ENCODE results near the gene ZNF548. TPM values are rescaled to one million over a fixed set of nuclear protein-coding genes. Genes with fewer than 3 reads are reported as not detected.
A peak's percentile ranks its signal among the peaks of the same experiment; 100 is the strongest.

The ZNF548 gene
- polyA plus RNA-seq (2012; ENCODE audit: insufficient read depth, insufficient read length, low read depth): 3.4 TPM

DNA sequence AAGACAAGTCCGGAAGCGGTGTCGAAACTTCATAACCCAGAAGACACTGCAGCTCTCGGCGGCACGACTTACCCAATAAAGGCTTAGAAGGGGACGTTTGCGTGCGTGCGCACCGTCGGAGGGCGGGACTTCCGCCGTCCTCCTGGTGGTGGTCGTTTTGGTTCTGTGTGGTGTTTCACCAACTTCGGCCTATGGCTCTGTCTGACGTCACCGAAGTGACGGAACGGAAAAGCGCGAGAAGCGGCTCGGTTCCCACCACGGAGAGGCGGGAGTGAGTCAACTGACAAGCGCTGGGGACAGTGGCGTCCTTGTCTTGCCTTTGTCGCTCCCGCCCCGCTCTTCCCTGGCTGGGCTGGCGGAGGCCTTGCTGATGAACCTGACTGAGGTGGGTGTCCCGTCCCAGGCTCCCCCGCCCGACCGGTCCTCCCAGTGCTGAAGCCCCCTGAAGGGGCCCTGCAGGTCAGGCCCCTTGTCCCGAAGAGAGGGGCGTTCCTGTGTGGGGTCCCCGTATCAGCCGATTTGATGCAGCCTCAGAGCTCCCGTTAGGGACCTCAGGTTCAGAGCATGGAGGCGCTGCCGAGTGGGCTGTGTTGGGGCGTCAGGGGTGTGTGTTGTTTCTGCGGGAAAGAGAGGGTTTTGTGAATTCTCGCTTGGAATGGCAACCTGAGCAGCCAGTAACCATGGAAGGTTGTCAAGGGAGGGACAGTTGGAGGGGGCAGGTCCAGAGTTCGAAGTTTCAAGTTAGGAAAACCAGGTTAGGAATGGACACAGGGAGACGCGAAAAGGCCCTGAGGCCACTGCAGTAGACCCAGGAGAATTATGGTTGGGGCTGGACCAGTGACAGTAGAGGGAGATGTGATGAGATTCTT lies at the start of gene ZNF548:
TSS of gene ZNF548 (plus strand) at position 125 of the 869 bp plus-strand sequence. CDS start at position 371, 246 bp downstream.
- DNase-seq: peak; percentile 98
- Histone ChIP-seq H3K4me1 (no peaks in the 10 kb centered on the region), H3K9me3 (no peaks in the 10 kb centered on the region), H3K4me3 (ENCODE audit: low read depth, low read length) (peak within 1 kb of the TSS; percentile 89), H3K36me3 (peaks cover 5% of the 10 kb centered on the region), H3K27me3 (no peaks in the 10 kb centered on the region)
- TF ChIP-seq, protein P1, sequence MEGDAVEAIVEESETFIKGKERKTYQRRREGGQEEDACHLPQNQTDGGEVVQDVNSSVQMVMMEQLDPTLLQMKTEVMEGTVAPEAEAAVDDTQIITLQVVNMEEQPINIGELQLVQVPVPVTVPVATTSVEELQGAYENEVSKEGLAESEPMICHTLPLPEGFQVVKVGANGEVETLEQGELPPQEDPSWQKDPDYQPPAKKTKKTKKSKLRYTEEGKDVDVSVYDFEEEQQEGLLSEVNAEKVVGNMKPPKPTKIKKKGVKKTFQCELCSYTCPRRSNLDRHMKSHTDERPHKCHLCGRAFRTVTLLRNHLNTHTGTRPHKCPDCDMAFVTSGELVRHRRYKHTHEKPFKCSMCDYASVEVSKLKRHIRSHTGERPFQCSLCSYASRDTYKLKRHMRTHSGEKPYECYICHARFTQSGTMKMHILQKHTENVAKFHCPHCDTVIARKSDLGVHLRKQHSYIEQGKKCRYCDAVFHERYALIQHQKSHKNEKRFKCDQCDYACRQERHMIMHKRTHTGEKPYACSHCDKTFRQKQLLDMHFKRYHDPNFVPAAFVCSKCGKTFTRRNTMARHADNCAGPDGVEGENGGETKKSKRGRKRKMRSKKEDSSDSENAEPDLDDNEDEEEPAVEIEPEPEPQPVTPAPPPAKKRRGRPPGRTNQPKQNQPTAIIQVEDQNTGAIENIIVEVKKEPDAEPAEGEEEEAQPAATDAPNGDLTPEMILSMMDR (IDR thresholded peaks at IDR 0.05; ENCODE audit: low read depth, low read length): peak; percentile 37

DNA sequence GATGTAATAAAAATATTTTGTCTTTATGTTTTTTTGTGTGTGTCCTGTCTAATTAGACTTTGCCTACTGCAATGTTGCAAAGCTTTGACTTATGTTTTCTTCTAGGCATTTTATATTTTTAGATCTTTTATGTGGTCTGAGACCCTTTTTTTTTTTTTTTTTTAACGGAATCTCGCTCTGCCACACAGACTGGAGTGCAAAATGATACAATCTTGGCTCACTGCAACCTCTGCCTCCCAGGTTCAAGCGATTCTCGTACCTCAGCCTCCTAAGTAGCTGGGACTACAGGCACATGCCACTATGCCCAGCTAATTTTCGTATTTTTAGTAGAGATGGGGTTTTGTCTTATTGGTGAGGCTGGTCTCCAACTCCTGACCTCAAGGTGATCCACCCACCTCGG lies 47.1 kb upstream of the ZNF548 start:
- no peak for DNase-seq
- no peak overlapping the region for H3K4me3 ChIP-seq (ENCODE audit: low read depth, low read length)
- H3K27me3 ChIP-seq: peaks cover 28% of the 10 kb centered on the region
- H3K36me3 ChIP-seq: no peaks in the 10 kb centered on the region
- no peaks in the 10 kb centered on the region for H3K9me3 ChIP-seq
- H3K4me1 ChIP-seq: no peaks in the 10 kb centered on the region
- TF ChIP-seq, protein P1 (IDR thresholded peaks at IDR 0.05; ENCODE audit: low read depth, low read length): no peak

DNA sequence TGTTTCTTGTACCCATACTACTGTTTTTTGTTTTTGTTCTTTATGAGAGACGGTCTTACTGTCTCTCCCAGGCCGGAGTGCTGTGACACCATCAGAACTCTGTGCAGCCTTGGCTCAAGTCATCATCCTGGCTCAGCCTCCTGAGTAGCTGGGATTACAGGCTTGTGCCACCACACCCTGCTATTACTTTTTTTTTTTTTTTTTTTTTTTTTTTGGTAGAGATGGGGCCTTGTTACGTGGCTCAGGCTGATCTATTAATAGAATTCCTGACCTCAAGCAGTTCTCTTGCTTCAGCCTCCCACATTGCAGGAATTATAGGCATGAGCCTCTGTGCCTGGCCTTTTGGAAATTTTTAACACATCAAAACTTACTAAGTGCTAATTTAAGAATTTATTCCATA lies 41.5 kb upstream of the ZNF548 start:
- Histone ChIP-seq H3K36me3 (peaks cover 1% of the 10 kb centered on the region), H3K27me3 (peaks cover 24% of the 10 kb centered on the region), H3K4me3 (ENCODE audit: low read depth, low read length) (no peak overlapping the region), H3K9me3 (no peaks in the 10 kb centered on the region), H3K4me1 (no peaks in the 10 kb centered on the region)
- no peak for DNase-seq
- TF ChIP-seq, protein P1 (IDR thresholded peaks at IDR 0.05; ENCODE audit: low read depth, low read length): no peak

DNA sequence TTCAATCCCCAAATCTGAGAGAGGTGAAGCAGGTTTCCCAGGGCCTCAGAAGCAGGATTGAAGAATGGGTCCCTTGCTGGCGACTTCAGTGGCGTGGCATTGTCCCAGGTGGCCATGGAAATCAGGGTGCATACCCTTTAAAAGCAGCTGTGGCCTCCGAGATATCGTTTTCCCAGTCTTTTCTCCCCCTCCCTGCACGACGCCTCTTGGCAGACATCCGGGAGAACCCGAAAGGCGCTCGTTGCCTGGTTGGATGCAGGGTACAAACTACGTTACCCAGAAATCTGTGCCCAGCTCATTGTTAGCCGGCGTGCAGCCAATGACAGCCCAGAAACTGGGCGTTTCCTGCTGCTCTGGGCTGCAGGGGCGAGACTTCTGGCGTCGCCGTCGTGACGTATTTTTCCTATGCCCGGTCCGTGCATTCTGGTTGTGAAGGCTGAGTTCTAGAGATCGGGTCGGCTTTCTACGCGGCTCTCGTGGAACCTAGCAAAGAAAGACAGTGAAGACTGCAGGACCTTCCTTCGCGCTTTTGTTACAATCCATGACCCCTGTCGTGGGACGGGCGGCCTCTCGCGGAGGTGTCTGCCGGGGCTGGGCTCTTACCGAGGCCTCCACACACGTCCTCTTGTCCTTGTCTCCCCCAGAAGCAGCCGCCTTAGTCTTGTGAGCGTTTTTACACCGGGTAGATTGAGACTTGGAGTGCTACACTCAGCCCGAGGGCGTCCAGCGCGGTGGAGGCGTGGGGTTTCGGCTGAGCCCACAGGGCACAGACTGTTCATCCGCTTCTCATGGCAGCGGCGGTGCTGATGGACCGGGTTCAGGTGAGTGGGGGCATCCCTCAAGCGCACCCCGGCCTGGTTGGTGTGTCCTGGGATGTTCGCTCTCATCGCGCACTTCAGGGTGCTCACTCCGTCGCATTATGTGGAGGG lies 38.5 kb upstream of the ZNF548 start, which contains the start of gene ZNF304:
TSS of gene ZNF304 (plus strand) at position 395 of the 929 bp plus-strand sequence. CDS start at position 789, 394 bp downstream.
- Histone ChIP-seq H3K4me3 (ENCODE audit: low read depth, low read length) (peak within 1 kb of the TSS; percentile 99), H3K9me3 (no peaks in the 10 kb centered on the region), H3K27me3 (peaks cover 3% of the 10 kb centered on the region; the same call in 1 of the 2 replicates), H3K36me3 (peaks cover 25% of the 10 kb centered on the region), H3K4me1 (no peaks in the 10 kb centered on the region)
- peak; percentile 91 for DNase-seq
- TF ChIP-seq, protein P1 (IDR thresholded peaks at IDR 0.05; ENCODE audit: low read depth, low read length): no peak

DNA sequence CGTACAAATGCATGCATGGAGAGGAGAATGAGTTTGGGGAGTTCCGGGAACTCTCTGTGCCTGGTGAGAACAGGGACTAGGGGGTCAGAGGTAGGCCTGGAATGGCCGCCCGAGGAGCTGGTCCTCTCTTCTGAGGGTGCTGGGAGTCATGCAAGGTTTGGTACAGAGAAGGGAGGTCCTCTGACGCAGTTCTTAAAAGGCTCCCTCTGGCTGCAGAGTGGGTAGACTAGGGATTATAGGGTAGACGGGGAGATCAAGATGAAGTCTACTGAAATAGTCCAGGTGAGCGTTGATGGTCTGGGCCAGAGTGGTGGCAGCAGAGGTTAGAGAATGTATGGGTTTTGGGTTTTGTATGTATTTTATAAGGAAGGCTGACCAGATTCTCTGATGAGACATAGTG lies 37.8 kb upstream of the ZNF548 start:
- TF ChIP-seq, protein P1 (IDR thresholded peaks at IDR 0.05; ENCODE audit: low read depth, low read length): no peak
- Histone ChIP-seq H3K4me1 (no peaks in the 10 kb centered on the region), H3K9me3 (no peaks in the 10 kb centered on the region), H3K4me3 (ENCODE audit: low read depth, low read length) (peak overlapping the region; percentile 99), H3K27me3 (no peaks in the 10 kb centered on the region), H3K36me3 (peaks cover 32% of the 10 kb centered on the region)
- DNase-seq: no peak

Data from BE2C (cell line).